Measurements from ENCODE around the gene NFX1.

GRCh38 chr9:33355933-33356332, 65.6 kb downstream of the NFX1 start:
- TF ChIP-seq CTCF (IDR thresholded peaks at IDR 0.05) (no peak), POLR2A (IDR thresholded peaks at IDR 0.05) (no peak)

Data from testis (tissue), 2 donors.